ENCODE data around the gene SAFB. TPM values are rescaled to one million over a fixed set of nuclear protein-coding genes. Genes with fewer than 3 reads are reported as not detected.
"Not testable (repeated sequence)": the region's sequence is repeated elsewhere in the genome, so short reads cannot be mapped to it uniquely, and the experiment has no call there.

Gene SAFB
- total RNA-seq, 2 donors from 2014 or later: 119 to 124 TPM

DNA sequence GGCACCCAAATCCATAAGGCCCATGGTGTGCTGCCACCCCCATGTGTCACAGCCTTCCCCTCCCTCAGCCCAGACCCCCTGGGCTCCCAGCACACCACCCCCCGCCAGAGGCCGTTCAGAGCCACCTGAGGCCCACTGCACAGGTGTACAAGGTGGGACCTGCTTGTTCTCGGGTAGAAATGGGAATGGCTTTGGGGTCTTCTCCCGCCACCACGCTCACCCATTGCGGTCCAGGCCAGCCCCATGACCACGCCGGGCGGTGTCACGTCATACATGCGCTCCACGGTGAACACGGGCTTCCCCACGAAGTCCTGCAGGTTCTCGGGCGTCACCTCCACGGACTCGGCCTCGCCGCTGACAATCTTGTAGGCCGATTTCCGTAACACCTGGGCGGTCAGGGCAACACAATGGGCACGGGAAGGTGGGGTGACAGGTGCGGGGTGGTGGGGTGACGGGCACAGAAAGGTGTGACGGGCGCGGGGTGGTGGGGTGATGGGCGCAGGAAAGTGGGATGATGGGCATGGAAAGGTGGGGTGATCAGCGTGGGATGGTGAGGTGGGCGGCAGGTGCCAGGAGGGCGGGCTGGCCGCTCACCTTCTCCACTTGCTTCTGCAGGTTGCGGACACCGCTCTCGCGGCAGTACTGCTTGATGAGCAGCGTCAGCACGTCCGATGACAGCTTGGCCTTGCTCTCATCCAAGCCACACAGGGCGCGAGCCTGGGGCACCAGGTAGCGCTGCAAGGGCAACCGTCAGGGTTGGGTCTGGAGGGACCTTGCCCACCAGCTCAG, 71.5 kb downstream of the SAFB start:
- Mint-ChIP-seq H3K9me3 (no peaks in the 10 kb centered on the region), H3K36me3 (ENCODE audit: low read depth) (peaks cover 87% of the 10 kb centered on the region), H3K4me1 (peaks cover 4% of the 10 kb centered on the region), H3K27ac (peak overlapping the region; percentile 99), H3K27me3 (no peaks in the 10 kb centered on the region), H3K4me3 (peak overlapping the region; percentile 99)
- no peak for ATAC-seq (replicated peaks)

- peaks cover under 1% of the 10 kb centered on the region for H3K4me1 Mint-ChIP-seq
- no peak for ATAC-seq (replicated peaks)
- H3K27ac Mint-ChIP-seq: peak overlapping the region; percentile 99
- no peaks in the 10 kb centered on the region for H3K9me3 Mint-ChIP-seq
- peak overlapping the region; percentile 99 for H3K4me3 Mint-ChIP-seq
- peaks cover 86% of the 10 kb centered on the region for H3K36me3 Mint-ChIP-seq (ENCODE audit: low read depth)
- no peaks in the 10 kb centered on the region for H3K27me3 Mint-ChIP-seq
Observed at GRCh38 chr19:5694956-5695648, 72.2 kb downstream of the SAFB start.

DNA sequence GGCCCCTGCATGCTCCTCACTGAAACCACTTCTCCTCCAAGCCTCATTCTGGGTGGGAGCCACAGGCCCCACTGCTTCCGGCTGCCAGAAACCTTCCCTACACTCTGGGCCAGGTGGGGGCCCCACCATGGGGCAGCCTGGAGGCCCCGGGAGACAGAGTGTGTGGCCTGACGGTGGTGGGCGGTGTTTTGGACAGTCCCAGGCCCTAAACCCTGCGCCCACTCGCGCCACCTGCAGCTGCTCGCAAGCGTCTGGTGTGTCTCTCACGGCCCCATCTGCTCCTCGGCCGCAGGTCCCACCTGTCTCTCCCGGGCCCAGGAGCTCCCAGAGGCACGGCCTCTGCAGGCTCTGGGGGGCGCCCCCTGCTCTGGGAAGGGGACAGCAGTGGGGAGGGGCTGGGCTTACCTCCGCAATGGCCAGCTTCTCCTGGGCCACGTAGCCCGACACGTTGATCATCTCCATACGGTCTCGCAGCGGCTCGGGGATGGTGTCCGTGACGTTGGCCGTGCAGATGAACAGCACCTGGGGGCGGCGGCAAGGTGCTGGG, 72.8 kb downstream of the SAFB start:
- no peak overlapping the region for H3K27ac Mint-ChIP-seq
- no peak overlapping the region for H3K4me3 Mint-ChIP-seq
- ATAC-seq (replicated peaks): no peak
- no peaks in the 10 kb centered on the region for H3K4me1 Mint-ChIP-seq
- no peaks in the 10 kb centered on the region for H3K27me3 Mint-ChIP-seq
- peaks cover 86% of the 10 kb centered on the region for H3K36me3 Mint-ChIP-seq (ENCODE audit: low read depth)
- H3K9me3 Mint-ChIP-seq: no peaks in the 10 kb centered on the region

- Mint-ChIP-seq H3K27ac (peak overlapping the region; percentile 38), H3K4me1 (no peaks in the 10 kb centered on the region), H3K27me3 (no peaks in the 10 kb centered on the region), H3K36me3 (ENCODE audit: low read depth) (peaks cover 86% of the 10 kb centered on the region), H3K4me3 (no peak overlapping the region), H3K9me3 (no peaks in the 10 kb centered on the region)
- no peak for ATAC-seq (replicated peaks)
Observed at GRCh38 chr19:5696196-5697021, 73.5 kb downstream of the SAFB start.

DNA sequence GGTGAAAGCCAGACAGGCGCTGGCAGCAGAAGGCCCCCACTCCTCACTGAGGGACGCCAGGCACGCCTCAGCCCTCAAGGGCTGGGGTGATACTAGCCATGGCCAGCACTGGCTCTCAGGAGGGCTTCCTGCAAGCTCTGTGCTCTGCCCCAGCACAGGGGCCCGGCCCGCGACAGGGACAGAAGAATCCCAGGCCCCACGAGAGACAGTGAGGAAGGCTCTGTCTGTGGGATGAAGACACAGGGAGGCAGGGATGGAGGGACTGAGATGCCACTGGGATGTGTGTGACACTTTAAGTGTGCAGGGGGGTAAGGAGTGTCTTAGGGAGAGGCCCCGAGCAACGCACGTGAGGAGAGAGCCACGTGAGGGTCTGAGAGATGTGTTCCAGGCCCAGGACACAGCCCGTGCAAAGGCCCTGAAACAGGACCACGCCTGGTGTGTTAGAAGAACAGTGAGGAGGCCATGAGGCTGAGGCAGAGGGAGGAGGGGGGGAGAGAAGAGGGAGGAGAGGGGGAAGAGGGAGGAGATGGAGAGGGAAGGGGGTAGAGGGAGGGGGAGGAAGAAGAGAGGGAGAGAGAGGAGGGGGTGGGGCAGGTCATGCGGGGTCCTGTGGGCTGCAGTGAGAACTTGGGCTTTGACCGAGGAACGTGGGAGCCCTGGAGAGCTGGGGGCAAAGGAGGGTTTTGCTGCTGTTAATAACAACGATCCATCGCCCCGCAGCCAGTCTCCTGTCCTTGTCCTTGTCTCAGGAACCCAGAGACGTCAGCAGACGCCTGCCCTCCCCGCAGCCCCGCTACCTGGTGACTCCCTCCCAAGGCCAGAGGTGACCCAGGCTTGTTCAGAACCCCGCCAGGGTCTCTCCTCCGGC, 74.4 kb downstream of the SAFB start:
- Mint-ChIP-seq H3K9me3 (no peaks in the 10 kb centered on the region), H3K4me3 (no peak overlapping the region), H3K4me1 (no peaks in the 10 kb centered on the region), H3K36me3 (ENCODE audit: low read depth) (peaks cover 84% of the 10 kb centered on the region), H3K27me3 (no peaks in the 10 kb centered on the region), H3K27ac (peak overlapping the region; percentile 38)
- no peak for ATAC-seq (replicated peaks)

GRCh38 chr19:5697890-5698634, 75.2 kb downstream of the SAFB start:
- no peaks in the 10 kb centered on the region for H3K27me3 Mint-ChIP-seq
- no peak overlapping the region for H3K4me3 Mint-ChIP-seq
- no peak for ATAC-seq (replicated peaks)
- H3K4me1 Mint-ChIP-seq: peaks cover under 1% of the 10 kb centered on the region
- H3K36me3 Mint-ChIP-seq (ENCODE audit: low read depth): peaks cover 81% of the 10 kb centered on the region
- no peaks in the 10 kb centered on the region for H3K9me3 Mint-ChIP-seq
- H3K27ac Mint-ChIP-seq: no peak overlapping the region

DNA sequence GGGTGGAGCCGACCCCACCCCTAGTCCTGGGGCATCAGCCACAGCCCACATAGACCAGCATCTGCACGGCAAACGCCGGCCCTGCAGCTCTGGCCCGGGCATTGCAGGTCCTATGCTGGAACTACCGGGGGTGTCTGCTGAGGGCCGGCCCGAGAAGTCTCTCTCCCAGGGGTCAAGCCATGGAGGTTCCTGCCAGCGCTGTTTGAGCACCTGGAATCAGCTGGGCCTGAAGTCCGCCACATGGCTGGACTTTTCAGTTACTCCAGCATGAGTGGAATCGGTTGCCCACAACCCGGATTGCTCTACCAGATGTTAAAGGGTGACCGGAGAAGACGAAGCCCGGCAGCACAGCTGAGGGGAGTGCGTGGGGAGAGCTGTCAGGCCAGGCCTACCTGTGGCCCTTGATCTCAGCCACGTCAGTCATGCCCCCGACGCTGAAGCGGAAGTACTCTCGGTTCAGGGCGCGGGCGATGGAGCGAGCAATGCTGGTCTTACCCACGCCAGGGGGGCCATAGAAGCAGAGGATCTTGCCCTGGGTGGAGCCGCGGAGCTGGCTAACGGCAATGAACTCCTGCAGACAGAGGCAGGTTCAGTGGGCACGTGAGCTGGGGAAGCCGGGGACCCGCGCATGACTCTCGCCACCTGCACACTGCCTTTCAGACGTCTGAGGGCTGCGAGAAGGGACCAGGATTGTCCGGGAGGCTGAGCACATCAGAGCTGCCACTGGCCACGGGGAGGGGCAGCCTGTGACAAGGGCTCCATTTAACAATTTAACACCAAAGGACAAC, 75.9 kb downstream of the SAFB start:
- ATAC-seq (replicated peaks): no peak
- Mint-ChIP-seq H3K9me3 (no peaks in the 10 kb centered on the region), H3K36me3 (ENCODE audit: low read depth) (peaks cover 81% of the 10 kb centered on the region)

GRCh38 chr19:5700455-5701092, 77.7 kb downstream of the SAFB start:
- Mint-ChIP-seq H3K27me3 (no peaks in the 10 kb centered on the region), H3K4me3 (no peak overlapping the region), H3K4me1 (peaks cover 5% of the 10 kb centered on the region), H3K36me3 (ENCODE audit: low read depth) (peaks cover 80% of the 10 kb centered on the region), H3K27ac (no peak overlapping the region), H3K9me3 (no peaks in the 10 kb centered on the region)
- ATAC-seq (replicated peaks): no peak

More for the DNA sequence above, 75.9 kb downstream of the SAFB start:
- Mint-ChIP-seq H3K4me3 (no peak overlapping the region), H3K27ac (peak overlapping the region; percentile 22), H3K27me3 (no peaks in the 10 kb centered on the region), H3K4me1 (peaks cover 5% of the 10 kb centered on the region)

DNA sequence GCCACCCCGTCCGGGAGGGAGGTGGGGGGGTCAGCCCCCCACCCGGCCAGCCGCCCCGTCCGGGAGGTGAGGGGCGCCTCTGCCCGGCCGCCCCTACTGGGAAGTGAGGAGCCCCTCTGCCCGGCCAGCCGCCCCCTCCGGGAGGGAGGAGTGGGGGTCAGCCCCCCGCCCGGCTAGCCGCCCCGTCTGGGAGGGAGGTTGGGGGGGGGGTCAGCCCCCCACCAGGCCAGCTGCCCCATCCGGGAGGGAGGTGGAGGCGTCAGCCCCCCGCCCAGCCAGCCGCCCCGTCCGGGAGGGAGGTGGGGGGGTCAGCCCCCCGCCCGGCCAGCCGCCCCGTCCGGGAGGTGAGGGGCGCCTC, 79.1 kb downstream of the SAFB start:
- peaks cover 85% of the 10 kb centered on the region for H3K36me3 Mint-ChIP-seq (ENCODE audit: low read depth)
- H3K4me3 Mint-ChIP-seq; H3K9me3 Mint-ChIP-seq; H3K27ac Mint-ChIP-seq; H3K27me3 Mint-ChIP-seq; H3K4me1 Mint-ChIP-seq; ATAC-seq (replicated peaks): not testable (repeated sequence)

- no peak overlapping the region for H3K4me3 Mint-ChIP-seq
- no peak overlapping the region for H3K27ac Mint-ChIP-seq
- H3K36me3 Mint-ChIP-seq (ENCODE audit: low read depth): peaks cover 88% of the 10 kb centered on the region
- ATAC-seq (replicated peaks): no peak
- peaks cover 5% of the 10 kb centered on the region for H3K4me1 Mint-ChIP-seq
- no peaks in the 10 kb centered on the region for H3K9me3 Mint-ChIP-seq
- H3K27me3 Mint-ChIP-seq: no peaks in the 10 kb centered on the region
Observed at GRCh38 chr19:5703819-5704818, 81.2 kb downstream of the SAFB start.

- Mint-ChIP-seq H3K9me3 (no peaks in the 10 kb centered on the region), H3K27ac (no peak overlapping the region), H3K4me3 (no peak overlapping the region), H3K36me3 (ENCODE audit: low read depth) (peaks cover 92% of the 10 kb centered on the region), H3K27me3 (no peaks in the 10 kb centered on the region), H3K4me1 (peaks cover 5% of the 10 kb centered on the region)
- ATAC-seq (replicated peaks): no peak
Observed at GRCh38 chr19:5705552-5705951, 82.7 kb downstream of the SAFB start.

Measured in activated T-helper 17 cell treated with anti-CD3 and anti-CD28 coated beads, Interleukin-2, amount 50 U/mL, for 72 hours (primary cell).